GM19043 (cell line): ENCODE data around the gene CHST3.
"Not testable (repeated sequence)": the region's sequence is repeated elsewhere in the genome, so short reads cannot be mapped to it uniquely, and the experiment has no call there.

ENCODE experiments used
- ATAC-seq: cut with Tn5 transposase; IDR thresholded peaks from one replicate; pipeline ENCODE4 v1.9.1; 2021; ENCODE audit warnings: low read depth; ENCODE audit not compliant: unreplicated experiment

The CHST3 gene

DNA sequence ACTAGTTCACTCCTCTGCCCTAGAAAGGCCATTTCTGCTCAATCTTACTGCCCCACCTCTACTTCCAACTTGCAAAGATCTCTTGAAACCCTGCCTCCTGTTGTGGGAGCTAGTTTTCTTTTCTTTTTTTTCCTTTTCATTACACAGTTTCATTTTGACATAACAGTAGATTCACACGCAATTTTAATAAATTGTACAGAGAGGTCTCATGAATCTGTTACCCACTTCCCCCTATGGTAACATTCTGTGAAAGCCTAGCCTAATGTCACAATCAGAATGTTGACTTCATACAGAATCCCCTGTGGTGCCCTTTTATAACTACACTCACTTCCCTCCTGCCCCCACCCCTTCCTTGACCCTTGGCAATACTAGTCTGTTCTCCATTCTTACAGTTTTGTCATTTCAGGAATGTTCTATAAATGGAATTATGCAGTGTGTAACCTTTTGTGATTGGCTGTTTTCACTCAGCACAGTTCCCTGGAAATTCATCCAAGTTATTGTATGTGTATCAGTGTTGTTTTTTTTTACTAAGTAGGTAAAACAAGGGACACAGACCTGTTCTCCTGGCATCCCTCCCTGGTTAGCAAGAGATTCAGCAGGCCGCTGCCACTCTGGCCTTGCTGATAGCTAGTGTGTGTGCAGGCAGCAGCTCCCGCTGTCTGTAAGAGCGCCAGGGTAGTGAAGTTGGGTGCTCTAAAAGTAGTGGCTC, 21.5 kb downstream of the CHST3 start:
- peak; percentile 56 for ATAC-seq

DNA sequence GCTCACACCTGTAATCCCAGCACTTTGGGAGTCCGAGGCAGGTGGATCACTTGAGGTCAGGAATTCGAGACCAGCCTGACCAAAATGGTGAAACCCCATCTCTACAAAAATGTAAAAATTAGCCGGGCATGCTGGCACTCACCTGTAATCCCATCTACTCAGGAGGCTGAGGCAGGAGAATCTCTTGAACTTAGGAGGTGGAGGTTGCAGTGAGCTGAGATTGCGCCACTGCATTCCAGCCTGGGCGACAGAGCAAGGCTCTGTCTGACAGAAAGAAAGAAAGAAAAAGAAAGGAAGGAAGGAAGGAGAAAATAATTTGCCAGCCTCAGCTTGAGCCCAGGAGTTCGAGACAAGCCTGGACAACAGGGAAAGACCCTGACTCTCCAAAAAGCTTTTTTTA, 24.7 kb downstream of the CHST3 start:
- not testable (repeated sequence) for ATAC-seq

DNA sequence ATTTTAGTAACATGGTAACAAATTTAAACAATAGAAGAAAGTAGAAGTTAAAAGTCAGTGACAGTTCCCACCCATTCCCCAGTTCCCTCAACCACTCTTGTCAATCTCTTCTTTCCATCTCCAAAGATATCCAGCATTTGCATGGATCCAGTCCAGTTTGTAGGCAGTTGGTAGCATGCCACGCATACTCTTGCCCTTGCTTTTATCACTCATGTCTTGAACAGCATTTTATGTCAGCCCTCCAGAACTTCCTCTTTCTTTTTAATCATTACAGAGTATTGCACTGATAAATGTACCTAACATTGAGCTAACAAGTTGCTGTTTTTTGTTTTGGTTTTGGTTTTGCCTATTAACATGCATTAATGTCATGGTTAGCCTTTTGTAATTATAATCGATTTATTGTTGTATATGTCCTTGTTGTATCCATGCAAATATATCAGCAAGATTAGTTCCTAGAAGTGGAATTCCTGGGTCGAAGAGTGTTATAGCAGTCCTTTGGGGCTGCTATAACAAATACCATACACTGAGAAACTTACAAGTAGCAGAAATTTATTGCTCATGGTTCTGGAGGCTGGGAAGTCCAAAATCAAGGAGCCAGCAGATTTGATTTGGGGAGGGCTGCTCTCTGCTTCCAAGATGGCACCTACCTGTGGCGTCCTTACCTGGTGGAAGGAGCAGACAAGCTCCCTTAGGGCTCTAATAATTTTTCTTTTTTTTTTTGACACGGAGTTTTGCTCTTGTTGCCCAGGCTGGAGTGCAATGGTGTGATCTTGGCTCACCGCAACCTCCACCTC, 25.7 kb downstream of the CHST3 start:
- no peak for ATAC-seq

DNA sequence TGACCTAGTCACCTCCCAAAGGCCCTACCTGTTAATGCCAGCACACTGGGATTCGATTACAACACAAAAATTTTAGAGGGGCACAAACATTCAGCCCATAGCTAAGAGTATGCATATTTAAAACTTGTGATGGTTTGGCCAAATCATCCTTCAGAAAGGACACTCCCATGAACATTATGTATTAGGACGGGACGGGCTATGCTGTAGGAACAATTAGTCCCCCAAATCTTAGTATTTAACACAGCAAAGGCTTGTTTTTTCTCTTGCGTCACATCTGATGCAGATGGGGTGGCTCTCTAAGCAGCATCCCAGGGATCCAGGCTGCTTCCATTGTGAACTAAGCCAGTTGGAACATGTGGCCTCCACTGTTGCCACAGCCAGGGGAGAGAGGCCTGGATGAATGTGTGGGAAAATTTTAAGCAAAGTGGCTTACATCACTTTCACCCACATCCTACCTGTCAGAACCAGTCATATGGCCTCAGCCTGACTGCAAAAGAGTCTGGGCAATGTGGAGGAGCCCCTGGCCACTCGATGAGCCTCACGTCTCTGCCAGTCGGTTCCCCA, 26.6 kb downstream of the CHST3 start:
- ATAC-seq, result no peak

DNA sequence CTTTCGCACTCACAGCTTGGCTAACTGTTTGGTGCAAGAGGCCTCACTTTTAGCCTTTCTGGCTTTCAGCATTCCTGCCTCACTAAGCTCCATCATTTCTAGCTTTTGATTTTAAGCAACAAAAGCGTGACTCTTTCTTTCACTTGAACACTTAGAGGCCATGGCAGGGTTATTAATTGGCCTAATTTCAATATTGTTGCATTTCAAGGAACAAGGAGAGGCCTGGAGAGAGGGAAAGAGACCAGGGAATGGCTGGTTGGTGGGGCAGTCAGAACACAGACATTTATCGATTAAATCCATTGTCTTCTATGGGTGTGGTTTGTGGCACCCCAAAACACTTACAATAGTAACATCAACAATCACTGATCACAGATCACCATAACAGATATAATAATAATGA, 31.3 kb downstream of the CHST3 start:
- ATAC-seq, result no peak

DNA sequence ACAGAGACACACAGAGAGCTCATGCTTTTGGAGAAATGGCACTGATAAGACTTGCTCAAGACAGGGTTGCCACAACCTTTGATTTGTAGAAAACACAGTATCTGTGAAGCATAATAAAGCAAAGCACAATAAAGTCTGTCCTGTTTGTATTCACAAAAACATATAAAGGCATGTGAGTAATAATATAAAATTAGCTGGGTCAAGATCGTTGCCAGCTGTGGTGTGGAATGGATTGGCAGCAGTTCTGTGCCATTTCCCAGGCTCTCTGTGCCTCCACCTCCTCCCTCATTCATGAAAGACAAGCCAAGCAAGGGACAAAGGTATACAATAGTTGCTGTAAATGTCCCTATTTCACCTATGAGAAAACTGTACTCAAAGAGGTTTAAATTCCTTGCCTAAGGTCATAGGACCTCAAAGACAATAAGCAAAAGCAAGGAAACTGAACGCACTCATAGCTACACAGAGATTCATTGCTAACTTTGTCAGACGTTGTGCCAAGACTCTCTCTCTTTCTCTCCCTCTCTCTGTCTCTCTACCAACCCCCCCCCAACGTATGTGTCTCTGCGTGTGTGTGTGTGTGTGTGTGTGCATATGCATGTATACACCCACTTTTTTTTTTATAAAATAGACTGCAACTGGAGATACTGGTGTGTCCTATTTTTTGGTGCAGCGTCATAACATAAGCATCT, 31.8 kb downstream of the CHST3 start:
- ATAC-seq, result no peak

DNA sequence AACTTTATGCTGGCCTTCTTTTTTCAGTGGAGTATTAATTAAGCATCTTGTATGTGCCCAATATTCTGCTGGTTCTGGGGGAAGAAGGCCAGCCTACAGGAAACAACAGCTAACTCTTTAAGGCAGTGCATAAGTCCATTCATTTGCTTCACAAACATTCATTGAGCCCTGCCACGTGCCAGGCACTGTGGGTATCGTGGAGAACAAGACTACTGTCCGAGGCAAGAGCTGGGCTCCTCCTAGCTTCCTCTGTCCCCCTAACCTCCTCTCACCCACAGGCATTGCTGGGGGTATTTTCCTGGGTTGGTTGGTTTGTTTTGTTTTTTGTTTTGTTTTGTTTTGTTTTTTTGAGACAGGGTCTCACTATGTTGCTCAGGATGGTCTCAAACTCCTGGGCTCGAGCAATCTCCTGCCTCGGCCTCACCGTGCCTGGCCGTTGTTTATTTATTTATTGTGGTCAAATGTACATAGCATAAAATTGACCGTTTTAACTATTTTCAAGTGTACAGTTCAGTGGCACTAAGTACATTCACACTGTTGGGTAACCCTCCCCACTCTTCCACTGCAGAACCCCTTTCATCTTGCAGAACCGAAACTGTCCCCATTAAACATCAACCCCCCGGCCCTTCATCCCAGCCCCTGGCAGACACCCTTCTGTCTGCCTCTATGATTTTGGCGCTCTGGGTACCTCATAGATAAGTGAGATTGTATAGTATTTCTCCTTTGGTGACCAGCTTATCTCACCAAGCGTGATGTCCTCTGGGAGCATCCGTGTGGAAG, 32.6 kb downstream of the CHST3 start:
- no peak for ATAC-seq

DNA sequence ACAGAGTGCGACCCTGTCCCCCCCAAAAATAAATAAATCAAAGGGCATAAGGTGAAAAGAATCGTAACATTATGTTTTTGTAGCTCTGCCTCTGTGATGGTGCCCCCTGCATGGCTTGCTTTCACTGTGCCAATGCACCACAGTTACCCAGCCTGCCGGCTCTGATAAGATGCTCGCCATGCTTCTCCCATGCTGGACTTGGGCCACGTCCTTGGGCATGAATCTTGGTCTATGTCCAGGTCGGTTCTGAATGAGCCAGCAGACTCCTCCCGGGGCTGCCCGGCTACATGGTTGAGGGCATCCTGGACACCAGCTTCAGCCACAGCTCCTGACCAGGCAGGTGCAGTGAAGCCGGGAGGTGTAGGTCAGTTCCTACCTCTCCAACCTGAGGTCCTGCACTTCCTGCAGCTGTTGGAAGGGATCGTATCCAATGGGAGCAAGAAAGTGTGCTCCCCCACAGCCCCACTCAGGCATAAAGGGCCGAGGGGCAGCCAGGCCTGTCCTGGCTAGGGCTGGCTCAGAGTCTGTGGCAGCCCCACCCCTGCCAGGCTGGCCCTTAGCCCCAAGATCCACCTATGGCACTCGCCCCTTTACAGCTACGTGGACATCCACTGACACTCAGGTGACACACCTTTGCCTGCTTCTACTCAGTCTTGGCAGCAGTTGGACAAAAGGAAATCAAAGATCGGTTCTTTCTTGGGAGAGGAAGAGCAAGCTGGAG, 34.1 kb downstream of the CHST3 start:
- no peak for ATAC-seq

DNA sequence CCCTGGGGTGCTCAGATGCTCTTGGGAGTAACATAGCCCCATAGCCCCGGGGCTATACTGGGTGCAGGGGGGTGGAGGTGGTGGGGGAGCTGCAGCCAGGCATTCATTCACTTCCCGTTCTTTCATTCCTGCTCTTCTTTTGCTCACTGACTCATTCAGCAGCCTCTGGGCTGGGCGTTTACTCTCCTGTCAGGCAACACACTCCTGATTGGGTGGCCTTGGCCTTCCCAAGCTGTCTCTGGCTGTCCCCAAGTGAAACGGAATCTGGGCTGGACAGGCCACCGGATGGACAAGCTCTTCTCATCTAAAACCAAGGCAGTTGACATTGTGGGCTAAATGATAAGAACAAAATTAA, 34.6 kb downstream of the CHST3 start:
- no peak for ATAC-seq

DNA sequence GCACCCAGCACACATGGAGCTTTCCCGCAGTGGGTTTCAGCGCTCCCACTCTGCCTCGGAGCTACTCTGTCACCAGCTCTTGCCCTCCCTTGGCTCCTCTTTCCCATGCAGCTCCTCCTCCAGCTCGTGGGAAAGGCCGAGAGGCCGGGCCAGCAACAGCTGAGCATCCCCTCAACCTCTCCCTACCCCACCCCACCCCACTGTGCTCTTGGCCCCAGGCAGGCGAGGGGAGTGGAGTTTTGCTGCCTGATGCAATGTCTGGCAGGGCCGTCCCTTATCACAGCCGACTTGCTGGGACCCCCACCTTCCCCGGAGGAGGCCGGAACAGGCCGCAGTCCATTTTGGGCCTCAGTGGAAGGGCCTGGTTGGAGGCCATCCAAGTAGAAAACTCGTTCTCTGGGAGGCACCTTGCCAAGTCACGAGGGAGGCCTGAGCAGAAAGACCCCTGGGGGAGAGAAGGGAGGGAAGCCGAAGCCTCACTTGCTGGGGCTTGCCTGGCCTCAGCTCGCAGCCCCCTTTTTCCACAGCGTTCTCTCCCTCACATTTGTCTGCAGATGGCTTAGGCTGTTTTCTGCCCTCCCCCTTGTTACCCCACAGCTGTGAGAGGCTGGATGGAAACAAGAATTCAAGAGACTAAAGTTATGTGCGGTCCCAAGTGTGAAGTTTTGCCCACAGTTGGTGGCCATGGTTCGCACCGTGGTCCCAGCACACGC, 35.3 kb downstream of the CHST3 start:
- peak; percentile 51 for ATAC-seq

DNA sequence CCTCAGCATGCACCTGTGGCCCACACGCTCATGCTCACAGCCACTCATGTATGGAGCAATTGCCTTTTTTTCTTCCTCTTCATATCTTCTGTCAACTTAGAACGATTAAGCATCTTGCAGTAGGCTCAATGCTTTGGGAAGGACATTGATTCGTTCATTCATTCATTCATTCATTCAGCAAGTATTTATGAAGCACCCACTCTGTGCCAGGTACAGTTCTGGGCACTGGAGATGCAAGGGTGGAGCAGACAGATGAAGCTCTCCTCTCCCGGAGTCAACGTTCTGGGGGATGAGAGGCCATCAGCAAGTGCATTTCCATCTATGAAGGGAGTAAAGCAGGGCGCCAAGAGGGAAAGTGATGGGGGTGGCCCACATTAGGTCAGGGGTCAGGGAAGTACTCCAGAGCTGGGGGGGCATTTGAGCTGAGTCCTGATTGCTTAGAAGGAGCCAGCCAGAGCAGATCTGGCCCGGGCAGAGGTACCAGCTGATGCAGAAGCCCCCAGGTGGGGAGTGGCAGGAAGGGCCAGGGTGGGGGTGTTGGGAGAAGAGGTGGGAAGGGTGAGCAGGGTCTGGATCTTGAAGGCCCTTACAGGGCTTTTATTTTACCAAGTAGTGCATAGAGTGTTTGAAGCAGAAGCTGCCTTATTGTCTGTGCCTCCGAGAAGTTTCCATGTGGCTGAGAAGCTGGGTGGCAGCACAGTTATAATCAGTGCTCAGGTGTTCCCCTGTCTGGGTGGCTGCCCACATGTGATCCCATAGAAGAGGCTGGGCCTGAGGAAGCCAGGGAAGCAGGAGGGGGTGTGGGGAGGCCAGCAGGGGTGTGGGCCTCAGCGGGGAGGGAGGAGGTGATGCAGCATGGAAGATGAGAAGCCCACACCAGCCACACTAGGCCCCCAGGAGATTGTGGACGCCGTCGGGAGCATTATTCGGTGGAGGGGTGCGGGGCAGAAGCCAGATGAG, 36.2 kb downstream of the CHST3 start:
- no peak for ATAC-seq

DNA sequence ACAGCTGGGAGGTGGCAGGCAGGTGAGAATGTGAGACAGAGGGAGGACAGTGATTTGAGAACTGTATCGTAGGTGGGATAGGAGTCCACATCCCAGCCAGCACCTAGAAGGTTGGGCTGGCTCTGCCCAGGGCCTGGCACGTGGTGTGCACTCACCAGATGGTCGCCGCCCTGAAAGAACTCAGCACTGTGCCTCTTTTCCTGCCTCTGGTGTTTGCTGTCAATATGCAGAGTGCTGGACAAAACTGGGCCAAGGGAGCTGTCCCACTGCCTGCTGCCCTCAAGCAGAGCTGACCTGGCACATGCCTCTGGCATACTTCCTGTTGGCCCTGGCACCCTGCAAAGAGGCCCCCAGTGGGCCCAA, 36.8 kb downstream of the CHST3 start:
- no peak for ATAC-seq

DNA sequence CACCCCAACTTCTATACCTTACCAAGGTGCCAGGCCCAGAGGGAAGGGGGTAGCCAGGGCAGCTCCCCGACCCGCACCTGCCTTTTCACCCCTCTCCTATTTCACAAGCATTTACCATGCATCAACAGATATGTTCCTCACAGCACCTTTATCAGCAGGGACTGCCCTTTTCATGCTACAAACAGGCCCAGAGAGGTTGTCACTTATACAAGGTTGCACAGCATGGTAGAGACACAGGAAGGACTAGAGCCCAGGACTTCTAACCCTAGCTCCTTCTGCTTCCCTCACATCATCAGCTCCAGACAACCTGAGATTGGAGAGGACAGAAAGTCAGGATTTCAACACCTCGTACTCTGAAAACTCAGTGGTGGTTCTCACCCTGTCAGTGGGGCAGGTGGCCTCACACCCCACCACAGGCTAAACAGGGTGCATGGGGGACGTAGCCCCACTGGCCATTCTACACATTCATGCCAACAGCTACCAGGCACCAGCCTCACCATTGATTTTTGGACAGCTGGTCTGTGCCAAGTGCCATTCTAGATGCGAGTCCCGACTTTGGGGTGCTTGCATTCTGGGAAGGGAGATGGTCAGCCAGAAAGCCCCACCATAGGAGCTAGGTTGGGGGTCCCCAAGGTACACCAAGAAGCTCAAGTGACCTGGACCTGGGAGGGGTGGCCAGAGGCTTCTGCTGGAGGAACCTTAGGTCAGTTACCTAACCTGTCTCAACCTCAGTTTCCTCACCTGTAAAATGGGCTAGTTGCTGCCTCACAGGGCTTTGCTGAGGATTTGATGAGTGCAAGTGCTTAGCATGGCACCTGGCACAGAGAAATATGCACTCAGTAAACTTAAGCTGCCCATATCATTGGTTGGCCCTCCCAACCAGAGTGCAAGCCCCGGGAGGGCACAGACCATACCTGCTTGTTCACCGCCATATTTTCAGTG, 38.4 kb downstream of the CHST3 start:
- ATAC-seq, result no peak

DNA sequence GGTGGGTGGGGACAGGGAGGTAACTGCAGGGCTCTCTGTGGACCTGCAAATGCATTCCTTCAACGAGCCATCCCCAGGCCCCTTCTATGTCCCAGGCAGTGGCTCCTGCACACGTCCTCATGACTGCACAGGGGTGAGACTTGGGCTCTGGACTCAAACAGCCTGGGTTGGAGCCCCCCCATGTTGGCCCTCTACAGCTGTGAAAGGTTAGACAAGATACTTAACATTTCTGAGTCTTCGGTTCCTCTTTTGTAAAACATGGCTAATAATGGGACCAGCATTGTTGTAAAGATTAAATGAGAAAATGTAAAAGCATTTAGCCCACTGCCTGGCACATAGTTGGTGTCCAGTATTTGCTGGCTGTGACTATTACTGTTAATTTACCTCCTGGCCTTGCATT, 41.8 kb downstream of the CHST3 start:
- no peak for ATAC-seq

DNA sequence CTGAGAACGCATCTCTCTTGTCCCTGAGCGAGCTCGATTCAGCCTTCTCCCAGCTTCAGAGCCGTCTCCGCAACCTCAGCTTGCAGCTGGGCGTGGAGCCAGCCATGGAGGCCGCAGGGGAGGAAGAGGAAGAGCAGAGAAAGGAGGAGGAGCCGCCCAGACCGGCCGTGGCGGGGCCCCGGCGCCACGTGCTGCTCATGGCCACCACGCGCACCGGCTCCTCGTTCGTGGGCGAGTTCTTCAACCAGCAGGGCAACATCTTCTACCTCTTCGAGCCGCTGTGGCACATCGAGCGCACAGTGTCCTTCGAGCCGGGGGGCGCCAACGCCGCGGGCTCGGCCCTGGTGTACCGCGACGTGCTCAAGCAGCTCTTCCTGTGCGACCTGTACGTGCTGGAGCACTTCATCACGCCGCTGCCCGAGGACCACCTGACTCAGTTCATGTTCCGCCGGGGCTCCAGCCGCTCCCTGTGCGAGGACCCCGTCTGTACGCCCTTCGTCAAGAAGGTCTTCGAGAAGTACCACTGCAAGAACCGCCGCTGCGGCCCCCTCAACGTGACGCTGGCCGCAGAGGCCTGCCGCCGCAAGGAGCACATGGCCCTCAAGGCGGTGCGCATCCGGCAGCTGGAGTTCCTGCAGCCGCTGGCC, 43.2 kb downstream of the CHST3 start:
- no peak for ATAC-seq

DNA sequence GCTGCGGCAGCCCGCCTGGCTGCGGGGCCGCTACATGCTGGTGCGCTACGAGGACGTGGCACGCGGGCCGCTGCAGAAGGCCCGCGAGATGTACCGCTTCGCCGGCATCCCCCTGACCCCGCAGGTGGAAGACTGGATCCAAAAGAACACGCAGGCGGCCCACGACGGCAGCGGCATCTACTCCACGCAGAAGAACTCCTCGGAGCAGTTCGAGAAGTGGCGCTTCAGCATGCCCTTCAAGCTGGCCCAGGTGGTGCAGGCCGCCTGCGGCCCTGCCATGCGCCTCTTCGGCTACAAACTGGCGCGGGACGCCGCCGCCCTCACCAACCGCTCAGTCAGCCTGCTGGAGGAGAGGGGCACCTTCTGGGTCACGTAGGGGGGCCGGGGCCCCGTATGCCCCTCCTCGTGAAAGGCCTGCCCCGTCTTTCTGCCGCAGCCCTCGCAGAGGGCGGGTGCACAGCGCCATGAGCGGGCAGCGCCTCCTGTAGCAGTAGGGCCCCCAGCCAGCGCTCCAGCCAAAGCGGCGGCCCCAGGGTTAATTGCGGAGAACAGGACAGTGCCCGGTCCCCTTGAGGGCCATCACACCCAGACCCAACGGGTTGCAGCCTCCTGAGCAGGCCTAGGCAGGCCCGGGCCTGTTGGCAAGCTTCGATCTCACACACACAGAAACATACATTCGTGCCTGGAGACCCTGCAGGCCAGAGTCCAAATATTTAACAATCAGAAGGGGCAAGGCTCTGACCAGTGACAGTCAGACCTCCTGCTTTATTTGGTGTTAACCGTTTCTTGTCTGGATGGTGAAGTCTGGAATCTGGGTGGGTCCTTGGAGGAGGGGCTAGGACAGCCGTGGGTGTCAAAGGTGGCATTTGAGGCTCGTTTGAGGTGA, 44.1 kb downstream of the CHST3 start:
- no peak for ATAC-seq
